Coronary artery (tissue), 2 donors: Measurements from ENCODE around the gene CNOT6L.

Experiments used
- DNase-seq: peaks from one replicate; pipeline ENCODE4 v3.0.0-alpha.2; 2017; ENCODE audit warnings: low spot score
- H3K27ac ChIP-seq, 2 donors: fragments of 200-600 bp; sonication (generic); one replicate each; pipeline ENCODE4 v1.5.1; 2016 to 2019
- H3K4me3 ChIP-seq: fragments of 200-600 bp; sonication (generic); 2 replicates; pipeline ENCODE4 v1.5.1; 2016; ENCODE audit warnings: mild to moderate bottlenecking, moderate library complexity
- CTCF ChIP-seq: fragments of 200-600 bp; sonication (generic); IDR thresholded peaks from one replicate; pipeline ENCODE4 v1.5.1; 2019; ENCODE audit warnings: antibody characterized with exemption

CNOT6L gene

GRCh38 chr4:77714514-77714913 is 104.7 kb downstream of the CNOT6L start:
- no peak for DNase-seq
- TF ChIP-seq CTCF, result no peak
- no peak overlapping the region for H3K4me3 ChIP-seq
- no peak overlapping the region for H3K27ac ChIP-seq

DNA sequence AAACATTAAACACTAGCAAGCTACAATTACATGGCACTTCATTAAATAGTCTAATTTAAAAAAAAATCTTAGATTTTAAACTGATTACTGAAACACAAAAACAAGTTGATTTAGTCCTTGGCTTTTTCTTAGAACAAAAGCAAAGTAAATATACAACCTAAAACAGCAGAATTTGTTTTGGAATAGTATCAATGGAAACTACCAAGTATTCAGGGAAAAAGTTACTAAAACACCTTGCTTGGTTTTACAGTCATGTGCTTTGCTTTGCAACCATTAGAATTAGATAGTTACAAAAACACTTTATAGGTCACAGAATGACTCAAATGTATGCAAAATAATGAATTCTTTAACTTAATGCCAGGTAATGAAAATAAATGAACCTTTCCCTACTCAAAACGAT is 105.3 kb downstream of the CNOT6L start:
- Histone ChIP-seq H3K4me3 (no peak overlapping the region), H3K27ac (no peak overlapping the region)
- TF ChIP-seq CTCF, result no peak
- DNase-seq, result no peak

- Histone ChIP-seq H3K27ac (no peak overlapping the region), H3K4me3 (no peak overlapping the region)
- DNase-seq, result no peak
- TF ChIP-seq CTCF, result no peak
These were observed 106.5 kb downstream of the CNOT6L start for GRCh38 chr4:77712675-77713074.

DNA sequence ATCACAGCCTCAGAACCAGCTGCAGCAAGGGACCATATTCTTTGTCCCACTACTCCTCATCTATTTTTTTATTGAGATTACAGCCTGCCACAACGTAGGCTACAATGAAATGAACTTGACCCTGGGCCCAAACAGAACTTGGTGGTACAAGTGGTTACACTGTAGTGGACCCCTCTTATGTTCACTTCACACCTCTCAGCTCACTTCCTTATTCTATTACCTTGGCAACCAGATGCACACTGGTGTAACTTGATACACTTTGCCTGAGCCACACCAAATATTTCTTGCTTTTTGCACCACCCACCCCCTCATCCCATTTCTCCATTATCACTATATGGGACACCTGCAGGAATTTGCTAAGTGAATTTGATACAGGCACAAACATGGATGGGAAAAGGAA is 107.7 kb downstream of the CNOT6L start:
- no peak for DNase-seq
- no peak for TF ChIP-seq CTCF
- Histone ChIP-seq H3K4me3 (no peak overlapping the region), H3K27ac (no peak overlapping the region)

- H3K27ac ChIP-seq, result no peak overlapping the region
- H3K4me3 ChIP-seq, result no peak overlapping the region
- no peak for TF ChIP-seq CTCF
- no peak for DNase-seq
These were observed 108.5 kb downstream of the CNOT6L start for GRCh38 chr4:77710684-77711083.

DNA sequence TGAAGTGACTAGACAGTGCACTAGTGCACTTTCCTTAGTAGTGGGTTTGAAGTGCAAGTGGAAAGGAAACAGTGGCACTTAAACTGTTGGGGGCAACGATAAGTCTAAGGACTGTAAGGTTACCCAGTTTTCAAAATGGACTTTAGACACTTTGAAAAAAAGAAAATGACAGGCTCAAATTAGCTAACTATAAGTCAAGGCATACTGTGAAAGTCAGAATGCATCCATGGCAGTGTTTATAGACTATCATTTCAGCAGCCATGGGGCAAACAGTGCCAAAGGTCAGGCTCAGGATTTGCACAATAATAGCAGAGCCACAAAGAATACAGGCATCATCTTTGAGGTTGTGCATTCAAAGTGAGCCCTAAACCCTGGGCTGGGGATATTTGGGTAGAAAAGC is 109.1 kb downstream of the CNOT6L start:
- Histone ChIP-seq H3K4me3 (no peak overlapping the region), H3K27ac (no peak overlapping the region)
- DNase-seq, result no peak
- no peak for TF ChIP-seq CTCF

GRCh38 chr4:77706717-77707116 is 112.5 kb downstream of the CNOT6L start:
- Histone ChIP-seq H3K27ac (no peak overlapping the region), H3K4me3 (no peak overlapping the region)
- no peak for DNase-seq
- TF ChIP-seq CTCF, result no peak
